ENCODE data around the gene BICRA.
A peak's percentile ranks its signal among the peaks of the same experiment; 100 is the strongest.

Gene BICRA

GRCh38 chr19:47601180-47601904 lies 7.6 kb upstream of the BICRA start:
- DNase-seq, result no peak

DNA sequence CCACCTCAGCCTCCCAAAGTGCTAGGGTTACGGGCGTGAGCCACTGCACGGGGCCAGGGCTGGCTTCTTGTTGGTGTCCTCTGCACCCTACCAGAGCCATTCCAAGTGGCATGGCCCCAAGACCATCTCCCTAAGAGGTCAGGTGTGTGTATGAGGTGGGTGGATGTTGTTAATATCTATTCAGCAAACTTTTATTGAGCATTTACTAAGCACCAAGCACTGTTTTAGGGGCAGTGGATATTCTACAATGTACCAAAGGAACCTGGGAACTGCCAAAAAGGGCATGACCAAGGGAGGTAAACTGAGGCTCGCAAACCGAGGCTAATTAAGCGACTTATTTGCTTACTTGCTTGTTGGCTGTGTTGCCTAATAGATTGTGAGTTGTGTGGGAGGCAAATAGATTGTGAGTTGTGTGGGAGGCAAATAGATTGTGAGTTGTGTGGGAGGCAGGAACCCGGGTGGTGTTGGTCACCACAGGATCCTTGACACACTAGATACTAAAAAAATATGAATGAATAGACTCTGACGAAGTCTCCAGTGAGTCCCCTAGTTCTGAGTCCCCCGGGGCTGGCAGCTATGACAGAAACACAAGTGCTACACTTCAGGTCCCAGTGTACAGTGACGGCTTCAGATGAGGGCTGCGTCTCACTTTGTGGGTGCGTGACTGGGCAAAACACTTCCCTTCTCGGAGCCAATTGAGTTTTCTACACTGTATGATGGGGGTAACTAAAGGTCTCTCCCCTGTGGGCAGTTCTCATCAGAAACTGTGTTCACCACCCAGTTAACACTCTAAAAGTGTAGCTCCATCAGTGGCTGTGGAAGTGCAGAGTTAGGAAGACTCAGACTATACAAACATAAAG lies 5.0 kb upstream of the BICRA start:
- DNase-seq, result no peak

- DNase-seq, result no peak
Observed at GRCh38 chr19:47607564-47608073, 1.3 kb upstream of the BICRA start.

DNA sequence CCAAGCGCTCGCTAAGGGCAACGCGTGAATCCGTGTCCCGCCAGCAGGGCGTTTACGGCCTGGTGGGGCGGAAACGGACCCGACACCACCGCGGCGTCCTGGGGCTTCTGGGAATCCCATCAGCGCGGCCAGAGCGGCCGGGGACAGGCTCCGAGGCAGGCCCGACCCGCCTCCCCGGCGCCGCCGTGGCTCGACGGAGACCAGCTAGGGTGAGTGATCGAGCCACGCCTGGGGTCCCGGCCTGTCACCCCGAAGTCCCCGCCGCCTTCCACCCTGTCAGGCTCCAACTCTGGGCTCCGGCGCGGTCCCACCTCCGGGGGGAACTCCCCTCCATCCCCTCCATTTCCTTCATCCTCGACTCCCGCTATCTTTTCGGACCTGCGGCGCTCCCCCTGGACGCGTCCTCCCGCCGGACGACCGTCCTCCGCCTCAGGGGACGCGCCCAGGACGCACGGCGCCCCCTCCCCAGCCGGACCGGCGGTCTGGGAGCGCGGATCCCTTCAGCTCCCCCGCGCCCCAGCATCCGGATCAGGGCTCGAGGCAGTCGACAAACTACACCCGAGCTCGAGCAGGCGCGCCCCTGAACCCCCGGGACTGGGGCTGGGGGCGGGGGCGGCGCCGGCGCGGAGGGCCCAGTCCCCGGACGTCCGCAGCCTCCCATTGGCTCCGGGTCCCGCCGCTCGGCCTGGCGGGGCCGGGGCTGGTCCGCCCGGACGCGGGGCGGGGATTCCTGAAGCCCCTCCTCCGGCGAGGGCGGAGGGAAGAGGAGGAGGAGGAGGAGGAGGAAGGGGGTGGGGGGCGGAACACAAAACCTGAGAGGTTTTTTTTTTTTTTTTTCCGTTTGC lies 638 bp upstream of the BICRA start:
- DNase-seq, result peak; percentile 82 to 98 (median 88)

DNA sequence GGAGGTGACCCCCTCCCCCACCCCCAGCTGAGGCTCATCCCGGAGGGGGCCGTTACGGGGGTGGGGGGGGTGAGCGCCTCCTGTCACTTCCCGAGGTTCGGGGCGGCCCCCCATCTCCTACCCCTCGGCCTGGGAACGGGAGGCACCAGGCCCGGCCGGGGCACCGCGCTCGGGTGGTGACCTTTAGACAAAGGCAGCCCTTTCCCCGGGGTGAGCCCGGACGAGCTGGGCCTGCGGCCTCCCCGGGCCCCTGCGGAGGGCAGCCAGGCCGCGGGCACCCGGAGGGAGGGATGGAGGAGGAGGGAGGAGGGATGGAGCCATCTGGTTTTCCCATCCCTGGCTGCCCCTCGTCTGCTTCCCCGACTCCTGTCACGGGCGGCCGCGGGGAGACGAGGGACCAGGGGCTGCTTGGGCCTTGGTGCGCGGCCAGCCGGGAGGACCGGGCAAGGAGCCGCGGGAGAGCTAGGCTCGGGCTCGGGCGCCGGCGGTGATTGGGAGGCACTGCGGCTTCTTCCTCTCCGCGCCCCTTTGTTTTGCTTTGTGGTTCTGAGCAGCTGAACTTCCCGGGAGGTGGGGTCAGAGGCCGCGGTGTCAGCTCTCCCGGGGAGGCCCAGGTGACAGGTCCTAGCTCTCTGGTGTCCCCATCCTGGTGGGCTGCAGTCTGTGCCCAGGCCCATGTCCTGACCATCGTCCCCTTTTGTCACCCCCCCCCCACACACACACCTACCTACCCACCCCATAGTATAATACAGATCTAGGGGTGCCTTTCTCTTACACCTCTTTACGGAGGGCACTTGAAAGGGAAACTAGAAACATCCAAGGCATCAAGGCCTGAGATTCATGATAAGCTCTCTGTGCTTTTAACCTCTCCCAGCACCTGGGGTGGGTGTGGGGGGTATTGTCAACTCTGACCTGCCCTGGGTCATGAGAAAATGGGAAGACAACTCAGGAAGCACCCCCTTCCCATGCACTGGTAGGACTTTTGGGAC lies 1.3 kb downstream of the BICRA start:
- DNase-seq, result peak in 3 of 4 experiments; percentile 11 to 52 (median 23)

- no peak for DNase-seq
Observed at GRCh38 chr19:47610902-47611301, 2.0 kb downstream of the BICRA start.

DNA sequence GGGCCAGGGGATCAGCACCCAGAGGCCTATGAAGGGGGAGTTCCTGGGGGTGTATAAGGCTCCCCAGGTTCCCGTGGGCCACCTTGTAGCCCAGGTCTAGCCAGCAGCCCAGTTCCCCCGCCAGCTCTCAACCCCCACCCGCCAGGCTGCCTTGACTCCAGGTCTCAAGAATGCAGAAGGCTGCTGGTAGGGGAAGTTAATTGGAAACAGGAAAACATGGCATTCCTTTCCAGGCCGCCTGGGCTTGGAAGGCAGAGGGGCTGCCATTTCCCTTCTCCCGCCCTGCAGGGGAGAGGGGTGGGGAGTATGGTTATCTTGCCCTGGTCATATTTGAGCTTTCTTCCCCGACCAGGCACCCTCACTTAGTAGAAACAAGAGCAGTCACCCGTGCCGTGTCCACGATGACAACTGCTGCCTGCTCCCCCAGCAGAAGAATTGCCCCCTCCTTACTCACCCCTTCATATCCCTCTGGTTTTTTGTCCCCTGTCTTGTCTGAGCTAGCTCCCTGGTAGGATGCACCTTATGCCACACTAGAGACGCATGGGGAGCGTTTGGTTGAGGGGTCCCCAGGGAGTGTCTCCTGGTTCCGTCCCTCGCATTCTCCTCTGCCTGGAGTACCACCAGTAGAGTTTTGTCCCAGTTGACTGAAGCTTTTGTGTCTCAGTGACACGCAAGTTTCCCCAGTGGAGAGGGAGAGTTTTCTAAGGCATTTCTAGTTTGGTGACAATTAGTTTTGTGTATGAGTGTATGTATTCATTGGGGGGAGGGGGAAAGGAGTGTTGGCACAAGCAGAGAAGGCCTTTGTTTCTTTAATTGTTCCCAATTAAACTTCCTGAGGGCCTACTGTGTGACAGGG lies 4.5 kb downstream of the BICRA start:
- no peak for DNase-seq

DNA sequence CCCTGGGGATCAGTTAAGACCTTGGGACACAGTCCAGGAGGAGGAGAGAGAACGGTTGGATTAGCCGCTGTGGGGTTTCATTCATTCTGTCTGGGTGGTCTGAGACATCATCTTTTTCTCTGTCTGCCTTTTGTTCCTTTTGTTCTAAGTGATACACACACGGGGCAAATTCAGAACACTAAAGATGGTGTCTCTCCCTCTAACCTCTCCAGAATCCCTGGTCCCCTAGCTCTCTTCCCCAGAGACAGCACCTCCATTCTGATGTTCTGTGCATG lies 5.0 kb downstream of the BICRA start:
- no peak for DNase-seq

GRCh38 chr19:47614559-47614958 lies 5.6 kb downstream of the BICRA start:
- no peak for DNase-seq

DNA sequence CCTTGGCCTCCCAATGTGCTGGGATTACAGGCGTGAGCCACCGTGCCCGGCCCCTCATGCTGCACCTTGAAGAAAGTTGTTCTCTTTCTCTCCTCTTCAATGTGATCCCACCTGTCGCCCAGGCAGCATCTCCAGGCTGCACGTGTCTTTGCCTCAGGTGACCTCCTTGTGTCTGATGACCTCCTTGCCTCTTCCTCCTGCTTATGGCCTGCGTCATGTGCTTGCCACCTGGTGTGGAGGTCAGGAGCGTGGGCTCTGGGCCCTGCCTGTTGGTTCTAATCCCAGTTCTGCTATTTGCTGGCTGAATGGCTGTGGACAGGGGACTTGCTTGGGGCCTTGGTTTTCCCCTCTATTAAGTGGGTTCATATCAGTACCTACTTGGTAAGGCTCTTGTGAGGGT lies 6.3 kb downstream of the BICRA start:
- no peak for DNase-seq

- DNase-seq, result no peak
Observed at GRCh38 chr19:47615714-47616113, 6.8 kb downstream of the BICRA start.

- no peak for DNase-seq
Observed at GRCh38 chr19:47618771-47619170, 9.8 kb downstream of the BICRA start.

DNA sequence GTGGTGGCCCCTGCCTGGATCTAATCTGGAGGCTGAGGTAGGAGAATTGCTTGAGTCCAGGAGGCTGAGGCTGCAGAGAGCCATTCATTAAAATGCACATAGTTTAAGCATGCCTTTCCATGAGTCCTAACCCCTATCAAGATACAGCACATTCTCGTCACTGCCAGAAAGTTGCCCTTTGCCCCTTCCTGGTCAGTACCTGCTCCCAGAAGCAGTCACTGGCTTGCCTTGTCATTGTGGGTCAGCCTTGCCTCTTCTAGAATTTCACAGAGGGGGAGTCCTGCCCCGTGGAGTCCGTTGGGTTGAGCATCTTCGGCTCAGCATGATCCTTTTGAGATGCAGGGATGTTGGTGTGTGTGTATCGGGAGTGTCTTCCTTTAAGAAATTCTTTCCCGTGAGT lies 10.8 kb downstream of the BICRA start:
- no peak for DNase-seq

DNA sequence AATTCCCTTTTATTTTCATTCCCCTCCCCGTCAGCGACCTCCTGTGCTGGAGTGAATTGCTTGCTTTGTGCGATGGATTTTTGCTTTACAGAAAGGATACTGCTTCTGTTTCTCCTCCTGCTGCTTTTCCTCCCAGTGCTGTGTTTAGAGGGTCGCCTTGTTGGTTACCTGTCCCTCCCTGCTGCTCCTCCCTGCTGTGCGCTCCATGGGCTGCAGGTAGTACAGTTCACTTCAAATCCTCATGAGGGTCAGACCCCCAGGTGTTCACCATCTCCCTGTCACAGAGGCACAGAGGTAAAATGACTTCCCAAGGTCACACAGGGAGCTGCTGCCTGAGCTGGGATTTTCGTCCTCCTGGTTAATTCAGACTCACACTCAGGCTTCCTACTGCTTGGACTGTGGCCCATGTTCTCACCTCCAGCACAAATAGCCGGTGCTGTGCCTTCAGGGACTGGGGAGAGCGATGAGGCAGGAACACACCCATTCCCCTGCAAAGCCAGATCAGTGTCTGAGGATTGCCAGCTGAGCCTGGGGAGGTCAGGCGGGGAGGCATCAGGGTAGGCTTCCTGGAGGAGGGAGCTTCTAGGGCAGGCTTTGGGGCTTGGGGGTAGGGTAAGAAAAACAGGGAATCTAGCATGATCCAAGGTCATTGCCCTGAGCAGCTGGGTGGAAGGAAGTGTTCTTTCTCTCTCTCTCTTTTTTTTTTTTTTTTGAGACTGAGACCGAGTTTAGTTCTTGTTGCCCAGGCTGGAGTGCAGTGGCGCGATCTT lies 14.4 kb downstream of the BICRA start:
- DNase-seq, result no peak

DNA sequence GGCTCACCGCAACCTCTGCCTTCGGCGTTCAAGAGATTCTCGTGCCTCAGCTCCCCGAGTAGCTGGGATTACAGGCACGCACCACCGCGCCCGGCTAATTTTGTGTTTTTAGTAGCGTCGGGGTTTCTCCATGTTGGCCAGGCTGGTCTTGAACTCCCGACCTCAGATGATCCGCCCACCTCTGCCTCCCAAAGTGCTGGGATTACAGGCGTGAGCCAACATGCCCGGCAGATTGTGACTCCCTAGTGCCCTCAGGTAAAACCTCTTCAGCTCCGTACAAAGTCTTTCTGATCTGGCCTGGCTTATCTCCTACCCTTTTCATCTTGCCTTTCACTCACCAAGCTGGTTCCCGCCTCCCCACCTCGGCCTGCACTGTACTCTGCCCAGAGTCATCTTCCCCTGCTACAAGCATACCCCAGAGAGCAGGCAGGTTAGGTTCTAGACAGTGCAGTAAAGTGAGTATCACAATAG lies 15.0 kb downstream of the BICRA start:
- no peak for DNase-seq

- DNase-seq, result no peak
Observed at GRCh38 chr19:47625650-47626049, 16.7 kb downstream of the BICRA start.

DNA sequence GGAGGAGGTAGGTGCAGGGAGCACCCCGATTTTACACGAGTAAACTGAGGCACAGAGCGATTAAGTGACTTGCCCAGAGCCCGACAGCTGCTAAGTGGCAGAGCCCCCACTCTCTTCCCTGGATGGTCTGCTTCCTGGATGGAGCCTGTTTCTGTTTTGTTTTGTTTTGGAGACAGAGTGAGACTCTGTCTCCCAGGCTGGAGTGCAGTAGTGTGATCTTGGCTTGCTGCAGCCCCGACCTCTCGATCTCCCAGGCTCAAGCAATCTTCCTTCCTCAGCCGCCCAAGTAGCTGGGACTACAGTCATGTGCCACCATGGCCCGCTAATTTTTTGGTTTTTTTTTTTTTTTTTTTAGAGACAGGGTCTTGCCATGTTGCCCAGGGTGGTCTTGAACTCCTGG lies 17.3 kb downstream of the BICRA start:
- DNase-seq, result no peak

- no peak for DNase-seq
Observed at GRCh38 chr19:47628078-47628771, 19.3 kb downstream of the BICRA start.

- DNase-seq, result no peak
Observed at GRCh38 chr19:47630594-47630993, 21.7 kb downstream of the BICRA start.
